GM12878 (cell line): ENCODE results near the gene MAP4K4. TPM values are rescaled to one million over a fixed set of nuclear protein-coding genes. Genes with fewer than 3 reads are reported as not detected.
A peak's percentile ranks its signal among the peaks of the same experiment; 100 is the strongest.

Experiments used
- ATAC-seq: fragments of 200-7000 bp; cut with Tn5 transposase; 3 replicates; pipeline ENCODE4 v1.9.1; 2020; ENCODE audit warnings: mild to moderate bottlenecking, moderate library complexity
- BruUV-seq: library from RNA; stranded (reverse); fragments of 400-500 nt; replicated peaks from 2 replicates; lab custom pipeline; 2021; lab: Mats Ljungman, UMichigan
- CTCF ChIA-PET: fragments of 300-600 bp; sonication (Branson Sonifier 250); formaldehyde crosslinking; extraction: SDS; loops from one replicate; lab custom pipeline; 2021; ENCODE audit warnings: inconsistent platforms; lab: Yijun Ruan, JAX
- POLR2A ChIA-PET: fragments of 350-600 bp; formaldehyde crosslinking; extraction: SDS; loops from one replicate; lab custom pipeline; 2021; ENCODE audit warnings: inconsistent platforms; lab: Charles Lee
- RAD21 ChIA-PET: fragments of 300-600 bp; sonication (Branson Sonifier 250); formaldehyde crosslinking; loops from one replicate; lab custom pipeline; 2023; ENCODE audit warnings: antibody characterized with exemption; ENCODE audit not compliant: unreplicated experiment; lab: Charles Lee
- SMC1A ChIA-PET: fragments of 300-600 bp; sonication (Branson Sonifier 250); formaldehyde crosslinking; loops from one replicate; lab custom pipeline; 2023; ENCODE audit not compliant: unreplicated experiment, uncharacterized antibody; lab: Charles Lee
- DNase-seq: peaks from one replicate; pipeline ENCODE4 v3.0.0-alpha.2; 2011; ENCODE audit warnings: low read depth, low spot score
- FAIRE-seq: peaks from 3 replicates; lab custom pipeline; 2011; peaks lifted over from hg19 to GRCh38; lab: Jason Lieb, UNC
- H2AFZ ChIP-seq: 2 replicates; pipeline ENCODE4 v1.6.0; 2011; ENCODE audit warnings: low read depth, low read length, control low read depth; ENCODE audit not compliant: control insufficient read depth
- H3K27ac ChIP-seq: 2 replicates; pipeline ENCODE4 v1.5.1; 2011; ENCODE audit warnings: control low read depth; ENCODE audit not compliant: control insufficient read depth, insufficient read depth
- H3K27me3 ChIP-seq, 2 experiments: replicated peaks in 1 of 2; 2 replicates each; pipeline versions ENCODE4 v1.6.0 to v1.6.1; 2011; ENCODE audit warnings: low read length in 1 of 2; ENCODE audit not compliant: control insufficient read depth in 2 of 2, insufficient read depth in 2 of 2
- H3K36me3 ChIP-seq, 2 experiments: 2 replicates each; pipeline ENCODE4 v1.5.1; 2011; ENCODE audit warnings: low read length in 1 of 2; ENCODE audit not compliant: control insufficient read depth in 2 of 2, insufficient read depth in 2 of 2
- H3K4me1 ChIP-seq: 2 replicates; pipeline ENCODE4 v1.6.1; 2011; ENCODE audit warnings: mild to moderate bottlenecking, low read length, moderate library complexity, mixed read lengths; ENCODE audit not compliant: control insufficient read depth, insufficient read depth
- H3K4me2 ChIP-seq: 2 replicates; pipeline ENCODE4 v1.6.0; 2011; ENCODE audit warnings: control low read depth; ENCODE audit not compliant: control insufficient read depth, insufficient read depth
- H3K4me3 ChIP-seq: fragments of 200-600 bp; sonication (generic); 2 replicates; pipeline ENCODE4 v1.5.1; 2016
- H3K79me2 ChIP-seq: 2 replicates; pipeline ENCODE4 v1.6.0; 2011; ENCODE audit warnings: low read length; ENCODE audit not compliant: control insufficient read depth, insufficient read depth
- H3K9ac ChIP-seq: 2 replicates; pipeline ENCODE4 v1.8.0; 2011; ENCODE audit warnings: low read length, control low read depth, mixed read lengths; ENCODE audit not compliant: control insufficient read depth, insufficient read depth
- H3K9me3 ChIP-seq: replicated peaks from 3 replicates; pipeline ENCODE4 v1.5.1; 2011; ENCODE audit warnings: mild to moderate bottlenecking, low read length; ENCODE audit not compliant: control insufficient read depth, insufficient read depth
- H4K20me1 ChIP-seq: 2 replicates; pipeline ENCODE4 v1.6.0; 2011; ENCODE audit not compliant: control insufficient read depth, insufficient read depth
- CBFB ChIP-seq: IDR thresholded peaks from 2 replicates; pipeline ENCODE4 v1.6.1; 2016; ENCODE audit warnings: antibody characterized with exemption, low read depth
- HDGF ChIP-seq: fragments of 450-650 bp; IDR thresholded peaks from 2 replicates; pipeline ENCODE4 v1.6.1; 2016; ENCODE audit warnings: antibody characterized with exemption
- IRF4 ChIP-seq: IDR thresholded peaks from 2 replicates; pipeline ENCODE4 v1.6.1; 2011; ENCODE audit warnings: low read depth, low read length
- MYB ChIP-seq: fragments of 150-350 bp; IDR thresholded peaks from 2 replicates; pipeline ENCODE4 v1.6.1; 2014; ENCODE audit warnings: mild to moderate bottlenecking, low read depth, low read length, borderline replicate concordance
- NFXL1 ChIP-seq: fragments of 450-650 bp; IDR thresholded peaks from 2 replicates; pipeline ENCODE4 v1.6.1; 2017; ENCODE audit warnings: antibody characterized with exemption, mild to moderate bottlenecking, borderline replicate concordance
- NFYB ChIP-seq: IDR thresholded peaks from 2 replicates; pipeline ENCODE4 v1.6.1; 2011; ENCODE audit warnings: low read depth, mild to moderate bottlenecking, low read length, improper control_type of control experiment, moderate library complexity; ENCODE audit not compliant: insufficient read depth
- PAX5 ChIP-seq: IDR thresholded peaks from 2 replicates; pipeline ENCODE4 v1.6.1; 2011; ENCODE audit warnings: low read depth, low read length, borderline replicate concordance
- POLR2AphosphoS2 ChIP-seq: IDR thresholded peaks from 2 replicates; pipeline ENCODE4 v1.6.1; 2011; ENCODE audit warnings: low read depth, mild to moderate bottlenecking, low read length, improper control_type of control experiment, moderate library complexity
- WGBS: methylation state at CpG from one replicate; pipeline ENCODE4 v1.1.6; 2016; ENCODE audit warnings: low lambda C conversion rate; ENCODE audit not compliant: insufficient replicate concordance, insufficient coverage; ENCODE audit errors: missing lambda C conversion rate; 5-methylcytosine and 5-hydroxymethylcytosine counted together
- in situ Hi-C: fragments of 300-500 bp; cut with MboI; formaldehyde crosslinking; loops from 9 replicates; pipeline ENCODE4 v1.14.3; 2018; ENCODE audit warnings: mixed read lengths
- intact Hi-C: fragments of 100-400 bp; cut with micrococcal nuclease; formaldehyde crosslinking; loops from one replicate; pipeline ENCODE4 v1.14.2; 2022; ENCODE audit not compliant: unreplicated experiment
- polyA plus RNA-seq, 11 experiments: library from polyadenylated mRNA; depleted of rRNA in 4 of 11; unstranded in 6 of 11; stranded (reverse) in 5 of 11; fragments of >200 nt; fragmentation: Nextera tagmentation in 4 of 11; fragmentation: Illumina TruSeq in 1 of 11; extraction: Ambion mirVana in 4 of 11; extraction: Trizol in 1 of 11; gene quantifications; 1 replicate in 1 of 11; 2 replicates in 10 of 11; pipeline versions ENCODE4 v1.2.1 to v1.2.3, GENCODE V29; 2011 to 2016; ENCODE audit warnings: inconsistent platforms in 2 of 11, missing spikeins in 2 of 11, low read depth in 1 of 11
- total RNA-seq, 4 experiments: library from RNA; depleted of rRNA in 3 of 4; stranded (reverse); fragments of >200 nt in 3 of 4; fragmentation: Illumina TruSeq in 1 of 4; extraction: Trizol in 1 of 4; gene quantifications; 2 replicates each; pipeline versions ENCODE4 v1.2.1 to v1.2.3, GENCODE V29; 2013 to 2021
- TF ChIP-seq, protein P1 (sequence below): fragments of 450-650 bp; IDR thresholded peaks from 2 replicates; pipeline ENCODE4 v1.6.1; 2017; ENCODE audit warnings: low read depth, mild to moderate bottlenecking, moderate library complexity
- TF ChIP-seq, protein P2 (sequence below): fragments of 450-650 bp; IDR thresholded peaks from 2 replicates; pipeline ENCODE4 v1.6.1; 2016; ENCODE audit warnings: mild to moderate bottlenecking

MAP4K4 gene
- total and polyA plus RNA-seq, 10 of the 15 experiments (the other 5 are each of a cell fraction or from before 2014, with no cell fraction given): 1.9 to 50.4 (median 9.7) TPM

DNA sequence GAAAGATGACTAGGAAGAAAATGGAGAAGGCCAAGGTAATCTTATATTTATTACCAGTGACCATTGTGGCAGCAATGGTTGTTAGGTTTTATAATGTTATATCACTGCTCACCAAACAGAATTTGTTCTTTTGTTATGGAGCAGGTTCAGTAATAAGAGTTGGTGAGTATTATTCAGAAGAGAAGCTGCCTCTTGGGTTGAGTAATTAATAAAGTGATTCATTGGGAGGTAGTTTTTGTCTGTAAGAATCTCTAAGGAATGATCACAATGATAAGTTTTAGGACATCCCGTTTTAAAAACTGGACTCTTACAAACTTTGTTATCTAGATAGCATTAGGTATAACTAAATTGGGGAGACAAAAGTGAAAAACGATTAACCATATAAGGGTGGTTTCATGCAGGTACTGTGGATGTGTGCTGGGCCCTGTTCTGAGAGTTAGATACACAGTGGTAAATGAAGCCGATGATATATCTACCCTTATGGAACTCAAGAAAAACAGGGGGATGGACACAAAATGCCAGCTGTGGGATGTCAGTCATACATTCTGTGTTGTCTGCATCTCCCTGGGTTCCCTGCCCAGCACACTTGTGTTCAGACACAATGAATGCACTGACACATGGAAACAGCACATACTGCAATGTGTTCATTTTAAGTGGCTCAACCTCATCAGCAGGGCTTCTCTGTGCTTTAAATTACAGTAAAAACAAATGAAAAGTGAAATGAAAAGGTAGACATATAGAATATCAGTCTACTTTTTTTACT lies 7.5 kb downstream of the MAP4K4 start:
- ChIA-PET RAD21 (interaction anchor here (1.0 to 2.1 kb wide), 3 partner anchors 12 to 82 kb away, joined by 4 read pairs; no protein-coding TSS in a partner anchor), SMC1A (interaction anchor here (1.1 to 3.7 kb wide), 8 partner anchors 13 to 124 kb away, joined by 3 to 21 read pairs (median 5); no protein-coding TSS in a partner anchor)
- no peak overlapping the region; the same call in 1 of the 2 replicates for H3K4me2 ChIP-seq
- no peaks in the 10 kb centered on the region for H4K20me1 ChIP-seq
- no peaks in the 10 kb centered on the region; the same call in 2 of the 3 replicates for H3K9me3 ChIP-seq
- H3K4me3 ChIP-seq: no peak overlapping the region
- no peaks in the 10 kb centered on the region for H3K79me2 ChIP-seq
- TF ChIP-seq NFYB (no peak), IRF4 (no peak), POLR2AphosphoS2 (no peak), CBFB (no peak), PAX5 (no peak), HDGF (no peak), NFXL1 (no peak), MYB (no peak)
- TF ChIP-seq, protein P1, sequence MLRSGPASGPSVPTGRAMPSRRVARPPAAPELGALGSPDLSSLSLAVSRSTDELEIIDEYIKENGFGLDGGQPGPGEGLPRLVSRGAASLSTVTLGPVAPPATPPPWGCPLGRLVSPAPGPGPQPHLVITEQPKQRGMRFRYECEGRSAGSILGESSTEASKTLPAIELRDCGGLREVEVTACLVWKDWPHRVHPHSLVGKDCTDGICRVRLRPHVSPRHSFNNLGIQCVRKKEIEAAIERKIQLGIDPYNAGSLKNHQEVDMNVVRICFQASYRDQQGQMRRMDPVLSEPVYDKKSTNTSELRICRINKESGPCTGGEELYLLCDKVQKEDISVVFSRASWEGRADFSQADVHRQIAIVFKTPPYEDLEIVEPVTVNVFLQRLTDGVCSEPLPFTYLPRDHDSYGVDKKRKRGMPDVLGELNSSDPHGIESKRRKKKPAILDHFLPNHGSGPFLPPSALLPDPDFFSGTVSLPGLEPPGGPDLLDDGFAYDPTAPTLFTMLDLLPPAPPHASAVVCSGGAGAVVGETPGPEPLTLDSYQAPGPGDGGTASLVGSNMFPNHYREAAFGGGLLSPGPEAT: no peak
- TF ChIP-seq, protein P2, sequence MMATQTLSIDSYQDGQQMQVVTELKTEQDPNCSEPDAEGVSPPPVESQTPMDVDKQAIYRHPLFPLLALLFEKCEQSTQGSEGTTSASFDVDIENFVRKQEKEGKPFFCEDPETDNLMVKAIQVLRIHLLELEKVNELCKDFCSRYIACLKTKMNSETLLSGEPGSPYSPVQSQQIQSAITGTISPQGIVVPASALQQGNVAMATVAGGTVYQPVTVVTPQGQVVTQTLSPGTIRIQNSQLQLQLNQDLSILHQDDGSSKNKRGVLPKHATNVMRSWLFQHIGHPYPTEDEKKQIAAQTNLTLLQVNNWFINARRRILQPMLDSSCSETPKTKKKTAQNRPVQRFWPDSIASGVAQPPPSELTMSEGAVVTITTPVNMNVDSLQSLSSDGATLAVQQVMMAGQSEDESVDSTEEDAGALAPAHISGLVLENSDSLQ: no peak
- TF ChIP-seq, all 136 proteins: peak for 0
- no peak for FAIRE-seq
- H3K27me3 ChIP-seq: no peaks in the 10 kb centered on the region; a peak in 1 of 4 replicates
- 73% methylated on average over 3 of the region's 3 CpGs for WGBS
- no peak overlapping the region for H3K27ac ChIP-seq
- peaks cover 15% of the 10 kb centered on the region for H3K4me1 ChIP-seq
- H3K36me3 ChIP-seq: no peaks in the 10 kb centered on the region
- H3K9ac ChIP-seq: no peak overlapping the region
- BruUV-seq: no TSS peak
- CTCF ChIA-PET: interaction anchor here (1.1 kb wide), 1 partner anchor 14 kb away, joined by 3 read pairs; no protein-coding TSS in a partner anchor
- no peak for DNase-seq
- in situ Hi-C loops (no loop called here), intact Hi-C loops (loop anchor here (5.0 kb wide), 2 partner anchors 47 to 127 kb away; no protein-coding TSS in a partner anchor)
- ATAC-seq: peak; percentile 13; the same call in 2 of the 3 replicates
- POLR2A ChIA-PET: interaction anchor here (1.3 kb wide), 1 partner anchor 17 kb away, joined by 5 read pairs; no protein-coding TSS in a partner anchor
- H2AFZ ChIP-seq: no peak overlapping the region
